HL-60/S4 treated with retinoic acid at 250 ng/mL for 4 days and 3 days (cell line): ENCODE measurements around the gene KNCN.

Experiments used
- in situ Hi-C: fragments of 300-500 bp; cut with MboI; formaldehyde crosslinking; loops from 2 replicates; pipeline ENCODE4 v1.7.0; 2022; ENCODE audit warnings: low sequenced_read_pairs

The KNCN gene

DNA sequence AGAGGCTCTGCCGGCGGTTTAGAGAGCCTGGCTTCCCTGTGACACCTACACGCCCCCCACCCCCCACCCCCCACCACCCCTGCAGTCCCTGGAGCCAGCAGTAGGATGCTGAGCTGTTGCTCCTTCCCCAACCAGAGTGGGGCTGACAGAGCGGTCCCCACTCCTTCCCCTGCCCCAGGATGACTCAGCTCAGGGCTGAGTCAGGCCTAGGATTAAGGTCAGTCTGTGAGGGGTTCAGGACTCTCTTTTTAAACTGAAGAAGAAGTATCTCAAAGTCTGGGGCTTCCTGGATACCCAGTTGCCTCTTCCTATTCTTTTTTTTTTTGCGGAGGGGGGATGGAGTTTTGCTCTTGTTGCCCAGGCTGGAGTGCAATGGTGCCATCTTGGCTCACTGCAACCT, 42.7 kb downstream of the KNCN start:
- in situ Hi-C loops: no loop called here

DNA sequence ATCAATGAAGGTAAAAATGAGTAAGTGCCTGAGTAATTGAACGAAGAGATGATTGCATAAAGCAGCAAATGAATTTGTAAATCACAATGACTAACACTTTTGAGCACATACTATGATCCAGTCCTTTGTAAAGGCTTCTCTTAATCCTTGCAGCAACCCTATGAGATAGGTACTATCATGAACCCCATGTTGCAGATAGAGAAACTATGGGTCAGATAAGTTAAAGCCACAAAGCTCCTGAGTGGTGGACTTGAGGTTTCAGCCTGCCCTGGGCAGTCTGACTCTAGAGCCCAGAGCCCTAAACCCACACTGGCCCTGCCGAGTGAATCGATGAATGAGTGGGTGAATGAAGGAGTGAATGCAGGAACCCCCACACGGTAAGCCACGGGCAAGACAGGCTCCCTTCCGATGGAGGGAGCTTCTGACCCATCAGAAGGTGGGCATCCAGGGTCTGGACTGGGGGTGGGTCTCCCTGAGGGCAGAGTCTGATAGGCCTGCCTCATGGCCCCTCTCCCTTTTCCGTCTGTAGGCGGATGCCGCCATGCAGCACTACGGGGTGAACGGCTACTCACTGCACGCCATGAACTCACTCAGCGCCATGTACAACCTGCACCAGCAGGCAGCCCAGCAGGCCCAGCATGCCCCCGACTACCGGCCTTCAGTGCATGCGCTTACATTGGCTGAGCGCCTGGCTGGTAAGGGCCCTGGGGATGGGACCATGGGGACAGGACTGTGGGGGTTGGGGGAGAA, 44.8 kb downstream of the KNCN start:
- in situ Hi-C loops: no loop called here

DNA sequence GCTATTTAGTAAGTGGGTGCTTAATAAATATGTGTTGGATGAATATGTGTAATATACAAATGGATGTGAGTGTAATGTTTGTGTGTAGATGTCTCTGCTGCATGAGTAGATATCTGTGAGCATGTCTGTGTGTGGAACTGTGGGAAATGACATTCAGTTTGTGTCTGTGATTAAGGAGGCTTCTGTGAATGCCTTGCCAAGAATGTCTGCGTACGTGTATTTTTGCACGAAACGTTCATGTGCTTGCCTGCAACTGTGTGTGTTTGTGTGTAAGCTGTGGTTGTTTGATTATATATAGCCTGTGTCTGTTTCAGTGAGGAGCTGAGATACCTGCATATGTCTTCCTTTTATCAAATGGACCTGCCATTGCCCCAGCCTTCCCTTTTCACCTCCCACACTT, 48.0 kb downstream of the KNCN start:
- in situ Hi-C loops: no loop called here

DNA sequence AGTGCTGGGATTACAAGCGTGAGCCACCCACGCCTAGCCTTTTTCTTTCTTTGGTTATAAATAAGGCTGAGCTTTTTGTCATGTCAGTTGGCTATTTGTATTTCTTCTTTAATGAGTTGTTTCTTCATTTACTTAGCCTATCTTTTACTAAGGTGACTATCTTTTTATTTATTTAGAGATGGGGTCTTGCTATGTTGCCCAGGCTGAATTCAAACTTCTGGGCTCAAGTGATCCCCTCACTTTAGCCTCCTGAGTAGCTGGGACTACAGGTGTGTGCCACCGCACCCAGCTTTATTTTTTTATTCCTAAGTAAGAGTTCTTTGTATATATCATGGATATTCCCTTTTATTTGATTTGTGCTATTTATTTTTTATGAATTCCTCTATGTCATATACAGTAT, 49.9 kb downstream of the KNCN start:
- in situ Hi-C loops: no loop called here

DNA sequence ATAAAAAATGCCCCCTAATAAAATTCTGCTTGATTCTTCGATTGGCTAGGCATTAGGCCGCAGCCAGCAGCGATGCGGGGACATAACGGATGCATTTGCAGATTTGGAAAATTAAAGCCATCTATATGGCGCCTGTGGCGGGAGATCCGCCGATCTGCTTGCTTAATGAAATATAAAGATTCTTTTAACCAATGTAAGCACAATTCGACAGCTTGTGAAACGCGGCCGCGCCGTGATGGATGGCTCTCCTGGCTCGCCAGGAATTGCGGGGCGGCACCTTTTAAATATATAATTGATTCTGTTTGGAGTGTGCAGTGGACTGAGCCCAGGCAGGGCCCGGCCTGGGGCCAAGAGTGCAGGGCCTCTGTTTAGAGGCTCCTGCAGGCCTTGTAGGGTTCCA, 53.8 kb downstream of the KNCN start:
- in situ Hi-C loops: no loop called here

DNA sequence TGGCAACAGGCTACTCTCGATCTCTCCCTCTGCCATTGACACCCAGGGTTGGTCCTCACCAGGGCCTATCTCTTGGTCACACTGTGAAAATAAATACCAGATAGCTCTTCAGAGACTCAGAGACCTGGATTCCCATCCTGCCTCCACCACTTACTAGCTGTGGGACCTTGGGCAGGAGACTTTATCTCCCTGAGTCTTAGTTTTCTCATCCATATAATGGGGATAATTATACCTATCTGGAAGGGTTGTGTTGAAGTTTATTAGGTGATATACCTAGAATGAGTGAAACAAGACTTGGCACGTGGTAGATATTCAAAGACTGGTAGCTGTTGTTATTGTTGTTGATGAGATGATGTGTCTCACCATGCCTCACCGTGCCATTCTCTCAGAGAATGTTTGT, 54.4 kb downstream of the KNCN start:
- in situ Hi-C loops: no loop called here

DNA sequence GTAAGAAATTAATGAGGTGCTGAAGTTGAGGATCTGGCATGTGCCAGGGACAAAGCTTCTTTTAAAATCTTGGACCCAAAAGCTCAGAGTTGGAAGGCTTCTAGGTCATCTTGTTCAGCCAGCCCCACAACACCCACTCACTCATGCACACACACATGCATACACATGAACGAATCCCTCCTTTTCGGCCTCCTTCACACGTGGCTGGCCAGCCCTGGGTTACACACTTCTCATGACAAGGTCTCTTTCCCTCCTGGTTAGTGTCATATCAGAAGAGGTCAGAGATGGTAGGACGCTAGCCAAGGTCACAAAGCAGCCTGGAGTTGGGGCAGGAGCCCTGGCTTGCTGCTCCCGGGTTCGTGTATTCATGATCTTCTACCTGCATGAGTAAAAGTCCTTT, 54.9 kb downstream of the KNCN start:
- in situ Hi-C loops: no loop called here

DNA sequence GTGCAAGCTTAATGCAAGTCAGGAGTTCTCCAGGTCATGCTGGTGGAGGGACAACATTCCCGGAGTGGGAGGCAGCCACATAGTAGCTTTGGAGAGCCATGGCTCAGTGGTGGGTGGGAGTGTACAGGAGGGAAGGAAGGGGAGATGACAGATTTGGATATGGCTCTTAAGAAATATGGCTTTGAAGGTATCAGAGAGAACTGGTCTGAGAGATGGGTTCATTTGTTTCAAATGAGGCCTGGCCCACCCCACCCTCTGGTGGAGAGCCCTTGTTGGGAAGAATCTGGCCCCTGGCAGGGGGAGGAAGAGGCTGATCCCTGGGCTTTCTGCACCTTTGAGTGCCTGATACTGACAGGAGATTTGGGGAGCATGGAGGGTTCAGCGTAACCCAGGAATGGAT, 55.7 kb downstream of the KNCN start:
- in situ Hi-C loops: no loop called here
